GM10847 (cell line): ENCODE measurements around the gene ARNT2.

Experiments used
- POLR2A ChIP-seq: IDR thresholded peaks from 2 replicates; pipeline ENCODE4 v1.6.1; 2011; ENCODE audit not compliant: insufficient read length; ENCODE audit errors: extremely low read depth

The ARNT2 gene

DNA sequence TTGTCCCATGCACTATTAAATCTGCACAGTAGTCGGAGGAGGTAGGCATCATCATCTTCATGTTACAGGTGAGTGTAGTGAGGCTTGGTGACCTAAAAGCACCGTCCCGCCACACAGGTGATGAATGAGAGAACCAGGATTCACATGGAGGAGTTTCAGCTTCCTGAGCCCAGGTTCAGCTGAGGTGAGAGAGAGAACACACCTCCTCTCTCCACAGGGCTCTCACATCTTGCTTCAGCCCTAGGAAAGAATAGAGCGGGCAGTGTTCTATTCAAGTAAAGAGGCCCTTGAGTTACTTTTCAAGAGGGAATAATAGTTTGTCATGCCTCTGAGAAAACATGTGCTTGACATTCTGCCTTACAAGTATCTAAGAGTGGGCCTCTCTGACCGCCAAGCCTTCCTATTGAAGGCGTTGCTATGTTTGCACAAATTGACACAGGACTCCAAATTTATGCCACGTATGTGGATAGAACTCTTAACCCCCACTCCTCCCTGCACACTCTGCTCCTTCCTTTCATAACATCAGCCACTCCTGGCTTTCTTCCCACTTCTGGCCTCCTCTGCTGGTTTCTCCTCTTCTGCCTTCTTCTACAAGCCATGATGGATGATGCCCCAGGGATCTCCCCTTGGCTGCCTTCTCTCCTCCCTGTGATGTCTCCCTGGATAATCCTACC is 152.6 kb downstream of the ARNT2 start:
- TF ChIP-seq POLR2A: no peak

DNA sequence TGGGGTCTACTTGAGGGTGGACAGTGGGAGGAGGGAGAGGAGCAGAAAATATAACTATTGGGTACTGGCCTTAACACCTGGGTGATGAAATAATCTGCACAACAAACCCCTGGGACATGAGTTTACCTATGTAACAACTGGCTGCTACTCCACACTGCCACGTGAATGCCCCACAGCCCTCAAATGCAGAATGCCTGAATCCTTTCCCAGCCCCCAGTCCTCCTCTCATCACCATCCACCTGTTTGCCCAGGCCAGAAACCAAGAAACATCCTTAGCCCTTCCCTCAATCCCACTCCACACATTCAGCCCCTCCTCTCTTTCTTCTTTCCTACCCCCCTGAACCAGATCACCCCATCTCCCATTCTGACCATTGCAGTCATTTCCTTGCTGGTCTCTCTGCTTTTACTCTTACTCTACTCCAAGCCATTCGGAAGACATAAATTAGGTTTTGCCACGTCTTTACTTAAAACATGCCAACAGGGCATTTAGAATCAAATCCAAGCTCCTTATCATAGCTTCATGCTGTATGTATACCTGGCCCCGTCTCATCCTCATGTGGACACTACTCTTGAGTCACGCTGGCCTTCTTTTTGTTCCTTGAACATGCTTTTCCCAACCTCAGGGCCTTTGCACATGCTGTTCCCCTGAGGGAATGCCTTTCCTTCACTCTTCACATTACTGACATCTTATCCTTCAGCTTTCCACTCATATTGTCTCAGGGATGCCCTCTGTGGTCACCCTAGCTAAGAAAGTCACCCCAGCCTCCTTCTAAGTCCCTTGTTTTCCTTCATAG is 153.5 kb downstream of the ARNT2 start:
- TF ChIP-seq POLR2A: no peak

DNA sequence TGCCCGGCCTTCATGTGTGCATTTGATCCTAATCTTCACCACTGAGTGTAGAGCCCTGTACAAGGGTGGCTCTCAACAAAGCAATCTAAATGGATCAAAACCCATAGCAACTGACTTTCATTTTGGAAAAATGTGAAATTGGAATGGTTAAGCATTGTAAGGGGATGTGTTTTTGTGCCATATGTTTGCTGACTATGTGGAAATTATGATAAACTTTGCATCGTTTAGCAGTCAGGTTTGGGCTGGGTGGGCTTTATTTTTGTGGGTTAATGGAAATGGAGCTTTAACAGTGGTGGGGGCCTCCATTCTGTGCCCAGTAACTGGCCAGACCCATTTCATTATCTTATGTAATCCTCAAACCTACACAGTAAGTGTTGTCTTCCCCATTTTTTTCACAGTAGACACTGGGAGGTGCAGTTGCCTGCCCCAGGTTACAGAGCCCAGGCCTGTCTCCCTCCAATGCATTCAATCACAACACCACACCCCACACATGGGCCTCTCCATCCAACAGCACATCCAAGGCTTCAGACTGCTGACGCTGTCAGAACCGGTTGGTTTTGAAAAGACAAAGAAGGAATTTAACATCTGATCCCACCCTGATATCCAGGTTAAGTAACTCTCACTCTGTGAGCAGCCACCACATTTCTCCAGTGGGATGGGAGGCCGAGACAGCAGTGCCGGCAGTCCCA is 154.6 kb downstream of the ARNT2 start:
- no peak for TF ChIP-seq POLR2A

DNA sequence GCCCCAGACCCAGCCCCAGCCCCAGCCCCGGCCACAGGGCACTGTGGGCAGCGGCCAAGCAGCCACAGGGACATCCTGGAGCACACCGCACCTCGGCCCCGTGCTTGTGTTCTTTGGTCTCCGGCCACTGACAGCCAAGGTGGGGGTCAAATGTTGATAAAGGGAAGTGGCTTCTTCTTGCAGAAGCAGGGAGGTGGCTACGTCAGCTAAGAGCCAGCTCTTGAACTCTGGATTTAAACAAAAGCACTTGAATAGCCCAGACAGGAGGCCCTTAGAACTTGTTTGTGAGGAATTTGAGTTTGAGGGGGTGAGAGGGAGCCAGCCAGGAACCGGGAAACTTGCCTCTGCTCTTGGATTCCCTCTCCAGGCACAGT is 155.1 kb downstream of the ARNT2 start:
- TF ChIP-seq POLR2A: no peak

DNA sequence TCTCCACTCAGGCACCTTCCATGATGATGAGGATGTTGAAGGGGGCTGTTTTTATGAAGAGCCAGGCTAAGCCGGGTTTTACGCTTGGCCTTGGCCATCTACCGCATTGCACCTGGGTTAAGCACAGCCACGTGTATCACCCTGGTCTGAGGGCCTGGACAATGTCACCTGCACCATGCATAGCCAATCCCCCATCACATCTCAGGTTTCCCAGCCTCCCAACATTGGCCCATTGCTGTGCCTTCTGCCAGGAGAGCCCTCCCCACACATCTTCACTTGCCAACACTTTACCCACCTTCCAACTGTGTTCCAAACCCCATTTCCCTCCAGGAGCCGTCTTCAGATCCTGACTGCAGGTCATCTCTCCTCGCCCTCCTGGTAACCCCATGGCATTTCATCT is 155.6 kb downstream of the ARNT2 start:
- no peak for TF ChIP-seq POLR2A

DNA sequence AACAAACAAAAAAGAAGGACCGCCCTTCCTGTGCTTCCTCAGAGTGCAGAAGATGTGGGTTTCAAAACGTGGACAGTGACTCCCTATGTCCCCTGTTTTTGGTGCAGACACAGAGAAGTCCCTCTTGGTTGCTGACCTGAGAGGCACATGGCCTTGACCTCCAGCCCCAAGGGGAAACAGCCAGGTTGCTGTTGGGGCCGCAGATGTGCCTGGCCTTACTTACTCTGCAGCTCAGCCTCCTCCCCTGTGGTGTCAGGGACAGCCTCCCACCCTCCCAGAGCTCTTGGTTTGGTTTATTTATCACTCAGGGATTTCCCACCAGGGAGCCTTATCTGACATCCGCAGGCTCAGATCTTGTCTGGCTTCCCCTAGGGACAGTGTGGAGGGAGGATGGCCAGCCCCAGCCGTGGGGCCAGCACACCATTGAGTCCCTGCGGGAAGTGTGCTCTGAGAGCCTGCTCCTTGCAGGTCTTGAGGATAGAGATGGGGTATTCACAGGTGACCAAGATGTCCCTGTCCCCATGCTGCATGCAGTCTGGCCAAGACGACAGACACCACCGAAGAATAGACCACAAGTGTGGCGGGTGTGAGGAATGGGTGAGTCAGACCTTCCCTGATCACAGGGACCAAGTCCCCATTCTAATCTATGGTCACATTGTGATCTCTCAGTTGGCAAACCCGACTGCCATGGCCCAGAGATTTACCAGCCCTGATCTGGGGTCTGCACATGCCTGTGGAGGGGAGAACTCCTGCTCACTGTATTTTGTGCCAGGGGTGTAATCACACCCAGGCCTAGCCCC is 156.6 kb downstream of the ARNT2 start:
- no peak for TF ChIP-seq POLR2A

DNA sequence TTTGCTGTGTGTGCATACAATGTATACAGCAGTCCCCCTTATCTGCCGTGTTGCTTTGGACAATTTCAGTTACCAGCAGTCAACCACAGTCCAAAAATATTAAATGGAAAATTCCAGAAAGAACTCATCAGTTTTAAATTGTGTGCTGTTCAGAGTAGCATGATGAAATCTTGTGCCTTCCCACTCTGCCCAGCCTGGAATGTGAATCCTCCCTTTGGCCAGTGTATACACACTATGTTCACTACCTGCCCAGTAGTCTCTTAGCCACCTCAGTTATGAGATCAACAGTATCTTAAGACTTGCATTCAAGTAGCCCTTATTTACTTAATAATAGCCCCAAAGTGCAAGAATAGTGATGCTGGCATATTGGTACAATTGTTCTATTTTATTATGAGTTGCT is 157.3 kb downstream of the ARNT2 start:
- TF ChIP-seq POLR2A: no peak

DNA sequence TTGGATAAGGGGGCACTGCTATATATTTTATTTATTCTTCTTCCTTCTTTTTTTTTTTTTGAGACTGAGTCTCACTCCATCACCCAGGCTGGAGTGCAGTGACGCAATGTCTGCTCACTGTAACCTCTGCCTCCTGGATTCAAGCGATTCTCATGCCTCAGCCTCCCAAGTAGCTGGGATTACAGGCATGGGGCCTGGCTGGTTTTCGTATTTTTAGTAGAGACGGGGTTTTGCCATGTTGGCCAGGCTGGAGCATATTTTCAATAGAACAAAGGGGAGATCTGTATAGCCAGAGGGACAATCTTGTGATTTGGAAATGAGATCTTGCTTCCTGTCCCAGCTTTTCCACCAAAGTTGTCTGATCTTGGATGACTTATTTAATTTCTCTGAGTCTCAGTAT is 157.9 kb downstream of the ARNT2 start:
- no peak for TF ChIP-seq POLR2A

DNA sequence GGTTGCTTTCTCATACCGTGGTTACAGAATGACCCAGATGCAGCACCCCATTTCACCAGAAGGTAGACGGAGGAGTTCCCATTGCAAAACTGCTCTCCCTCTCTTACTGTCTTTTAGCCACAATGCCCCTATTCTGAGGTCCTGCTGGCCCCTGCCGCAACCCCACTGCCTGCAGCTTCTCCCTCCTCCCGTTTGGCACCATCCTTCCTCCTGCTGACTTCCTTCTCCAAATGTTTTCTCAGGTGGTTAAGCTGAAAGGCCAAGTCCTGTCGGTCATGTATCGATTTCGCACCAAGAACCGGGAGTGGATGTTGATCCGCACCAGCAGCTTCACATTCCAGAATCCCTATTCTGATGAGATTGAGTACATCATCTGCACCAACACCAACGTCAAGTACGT is 158.7 kb downstream of the ARNT2 start:
- TF ChIP-seq POLR2A: no peak

DNA sequence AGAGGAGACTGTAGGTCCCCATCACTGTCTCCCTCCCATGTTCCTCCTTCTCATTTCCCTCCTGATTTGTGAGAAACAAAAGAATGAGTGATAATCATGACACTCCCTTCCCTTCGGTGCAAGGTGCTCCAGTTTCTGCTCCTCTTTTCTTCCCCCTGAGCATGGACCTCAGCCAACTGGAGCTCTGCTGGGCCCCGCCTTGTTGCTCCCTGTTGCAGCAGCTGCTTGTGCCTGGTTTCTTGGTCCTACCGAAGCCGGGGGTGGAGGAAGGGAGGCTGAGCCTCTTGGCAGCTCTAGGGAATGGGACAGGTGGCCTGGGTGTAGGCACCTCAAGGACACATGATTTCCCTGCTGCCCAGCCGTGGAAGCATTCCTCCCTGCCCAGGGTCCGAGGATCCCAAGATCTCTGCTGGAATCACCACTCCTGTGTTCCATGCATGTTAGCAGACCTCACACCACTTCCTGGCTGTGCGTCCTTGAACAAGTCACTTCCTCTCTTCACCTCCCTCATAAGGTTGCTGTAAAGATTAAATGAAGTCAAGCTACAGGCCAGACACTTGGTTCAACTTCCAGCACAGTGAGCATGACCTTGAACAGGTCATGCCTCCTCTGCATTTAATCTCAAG is 159.3 kb downstream of the ARNT2 start:
- no peak for TF ChIP-seq POLR2A

DNA sequence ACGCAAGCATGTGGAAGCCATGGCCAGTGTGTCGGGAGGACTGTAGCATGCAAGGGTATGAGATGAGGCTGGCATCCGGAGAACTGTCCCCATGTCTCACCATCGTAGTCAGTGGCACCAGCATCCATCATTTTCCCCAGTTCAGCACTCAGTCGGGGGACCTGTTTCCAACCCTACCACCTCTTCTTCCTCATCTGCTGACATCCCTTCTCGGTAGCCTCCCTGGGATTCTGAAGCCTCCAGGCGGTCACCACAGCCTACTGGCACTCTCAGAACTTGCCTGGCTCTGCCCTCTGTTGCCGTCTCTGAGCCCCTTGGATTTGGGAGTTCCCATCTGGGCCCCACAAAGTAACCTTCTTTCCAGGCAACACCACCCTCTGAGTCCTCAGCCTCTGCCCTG is 159.9 kb downstream of the ARNT2 start:
- TF ChIP-seq POLR2A: no peak

DNA sequence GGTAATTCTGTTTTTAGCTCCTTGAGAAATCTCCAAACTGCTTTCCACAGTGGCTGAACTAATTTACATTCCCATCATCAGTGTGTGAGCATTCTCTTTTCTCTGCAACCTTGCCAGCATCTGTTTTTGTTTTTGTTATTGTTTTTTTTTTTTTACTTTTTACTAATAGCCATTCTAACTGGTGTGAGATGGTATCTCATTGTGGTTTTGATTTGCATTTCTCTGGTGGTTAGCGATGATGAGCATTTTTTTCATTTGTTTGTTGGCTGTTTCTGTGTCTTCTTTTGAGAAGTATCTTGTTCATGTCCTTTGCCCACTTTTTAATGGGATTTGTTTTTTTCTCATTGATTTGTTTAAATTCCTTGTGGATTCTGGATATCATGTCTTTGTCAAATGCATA is 161.2 kb downstream of the ARNT2 start:
- TF ChIP-seq POLR2A: no peak

DNA sequence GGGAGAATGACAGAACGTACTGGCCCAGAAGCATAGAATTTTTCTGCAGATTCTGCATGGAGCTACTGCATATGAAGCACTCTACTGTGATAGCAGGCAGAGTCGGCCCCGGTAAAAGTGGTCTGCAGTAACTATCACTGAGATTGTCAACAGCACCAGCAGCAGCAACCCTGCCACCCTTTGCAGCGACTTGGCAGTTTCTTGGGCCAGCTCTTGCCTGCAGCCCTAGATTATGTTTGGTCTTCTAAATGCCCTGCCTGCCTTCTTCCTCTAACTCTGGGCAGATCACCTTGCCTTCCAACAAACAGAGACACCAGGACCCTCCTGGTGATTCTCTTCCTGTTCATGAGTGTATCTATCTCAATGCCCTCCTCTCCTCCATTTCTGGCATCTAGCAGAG is 161.8 kb downstream of the ARNT2 start:
- no peak for TF ChIP-seq POLR2A

DNA sequence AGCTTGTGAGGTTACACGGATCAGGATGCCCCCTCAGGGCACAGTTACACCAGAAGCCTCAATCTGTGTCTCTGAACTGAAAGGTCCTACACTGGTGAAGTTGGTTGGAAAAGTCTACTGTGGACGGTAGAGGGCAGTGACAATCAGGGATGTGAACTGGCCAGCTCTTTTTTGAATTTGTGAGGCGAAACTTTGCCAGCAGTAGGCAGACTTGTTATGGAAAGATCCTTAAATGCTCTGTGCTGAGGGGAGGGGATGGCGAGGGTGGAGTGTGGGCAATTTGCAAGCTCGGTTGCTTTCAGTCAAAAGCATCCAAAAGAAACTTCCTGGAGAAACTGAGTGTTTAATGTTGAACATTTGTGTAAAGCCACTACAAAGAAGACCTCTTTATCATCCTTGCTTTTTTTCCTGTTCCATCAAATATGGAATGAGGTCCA is 163.6 kb downstream of the ARNT2 start:
- no peak for TF ChIP-seq POLR2A

DNA sequence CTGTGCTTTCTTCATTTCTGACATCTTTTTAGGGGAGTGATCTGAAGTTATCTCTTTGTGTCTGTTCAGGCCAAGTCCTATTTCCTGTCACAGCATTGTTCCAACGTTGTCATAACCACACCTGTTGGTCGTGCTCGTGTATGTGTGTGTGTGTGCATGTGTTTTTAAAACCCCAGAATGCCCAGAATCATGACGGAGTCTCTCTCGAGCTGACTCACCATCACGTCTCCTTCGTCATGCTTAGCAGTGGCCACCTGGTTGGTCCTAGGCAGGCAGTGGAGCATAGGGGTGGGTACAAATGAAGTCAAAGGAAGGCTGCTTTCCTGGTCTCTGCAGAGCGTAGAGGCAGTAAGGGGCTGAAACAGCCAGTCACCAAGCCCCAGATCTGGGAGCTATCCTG is 164.1 kb downstream of the ARNT2 start:
- TF ChIP-seq POLR2A: no peak
